ENCODE data around the gene MAN2A1. TPM values are rescaled to one million over a fixed set of nuclear protein-coding genes. Genes with fewer than 3 reads are reported as not detected.

MAN2A1 gene
- total RNA-seq, 1 experiment from 2014 or later, result 35.4 TPM

DNA sequence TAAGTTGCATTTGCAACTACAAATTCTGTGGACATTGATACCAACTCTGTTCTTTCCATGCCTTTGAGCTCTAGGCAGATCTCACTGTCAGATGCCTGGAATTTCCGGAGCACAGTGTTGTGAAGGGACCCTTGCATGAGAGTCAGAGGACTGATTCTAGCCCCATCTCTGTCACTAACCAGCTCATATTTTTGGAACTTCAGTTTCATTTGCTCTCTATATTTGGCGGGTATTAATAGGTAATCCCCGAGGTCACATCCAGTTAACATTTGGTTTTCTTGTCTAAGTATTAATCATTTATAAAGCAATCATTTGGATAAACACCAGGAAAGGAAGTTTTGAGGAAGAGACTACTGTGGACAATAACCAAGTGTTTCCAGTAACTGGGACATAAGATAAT lies 115.7 kb downstream of the MAN2A1 start:
- Histone ChIP-seq H3K9me3 (ENCODE audit: control insufficient read depth in 1 of 2, insufficient read depth in 1 of 2, low read depth in 1 of 2, low read length in 2 of 2) (no peaks in the 10 kb centered on the region), H2AFZ (ENCODE audit: low read depth, low read length, poor library complexity, severe bottlenecking) (no peak overlapping the region), H4K20me1 (ENCODE audit: insufficient read depth) (no peaks in the 10 kb centered on the region), H3K36me3 (ENCODE audit: control insufficient read depth in 1 of 2, insufficient read depth in 2 of 2, low read length in 2 of 2) (no peaks in the 10 kb centered on the region), H3K4me1 (ENCODE audit: control insufficient read depth in 1 of 2, insufficient read depth in 2 of 2, low read length in 2 of 2) (no peaks in the 10 kb centered on the region), H3K27ac (ENCODE audit: low read depth, low read length) (no peak overlapping the region), H3K9ac (ENCODE audit: low read length) (no peak overlapping the region), H3K9me2 (ENCODE audit: insufficient read depth) (no peaks in the 10 kb centered on the region), H3K79me2 (ENCODE audit: insufficient read depth, low read length) (no peaks in the 10 kb centered on the region), H3K27me3 (ENCODE audit: insufficient read depth, low read length) (no peaks in the 10 kb centered on the region), H3K4me2 (ENCODE audit: low read length) (no peak overlapping the region), H3K4me3 (replicated peaks in 1 of 2; ENCODE audit: low read depth in 1 of 2, low read length in 2 of 2) (no peak overlapping the region)
- ChIA-PET RAD21 (ENCODE audit: low non-redundant PET in 1 of 2, low total read pairs in 2 of 2, uncharacterized antibody in 2 of 2, unreplicated experiment in 2 of 2) (no interaction called here), POLR2A (no interaction called here), CTCF (no interaction called here)
- TF ChIP-seq CBX3 (IDR thresholded peaks at IDR 0.05; ENCODE audit: low read depth), result no peak
- TF ChIP-seq JUND (IDR thresholded peaks at IDR 0.05), result no peak
- TF ChIP-seq EZH2phosphoT487 (IDR thresholded peaks at IDR 0.05; ENCODE audit: borderline replicate concordance), result no peak
- TF ChIP-seq FOSL1 (IDR thresholded peaks at IDR 0.05; ENCODE audit: low read depth), result no peak
- TF ChIP-seq TCF7L2 (IDR thresholded peaks at IDR 0.05; ENCODE audit: borderline replicate concordance, extremely low read depth, insufficient read depth, insufficient read length), result no peak
- no peak for TF ChIP-seq ZNF274 (IDR thresholded peaks at IDR 0.05; ENCODE audit: low read depth, low read length)
- TF ChIP-seq SIN3A (IDR thresholded peaks at IDR 0.05; ENCODE audit: low read depth), result no peak
- TF ChIP-seq REST (IDR thresholded peaks at IDR 0.05; ENCODE audit: low read depth), result no peak
- TF ChIP-seq ZBTB33 (IDR thresholded peaks at IDR 0.05; ENCODE audit: extremely low read depth, insufficient replicate concordance, low read length), result no peak
- no peak for TF ChIP-seq ELF1 (IDR thresholded peaks at IDR 0.05; ENCODE audit: borderline replicate concordance, low read depth)
- no peak for TF ChIP-seq POLR2A (IDR thresholded peaks at IDR 0.05; ENCODE audit: borderline replicate concordance, extremely low read depth, insufficient read depth, insufficient read length)
- no peak for TF ChIP-seq CEBPB (IDR thresholded peaks at IDR 0.05; ENCODE audit: low read depth)
- TF ChIP-seq SP1 (IDR thresholded peaks at IDR 0.05; ENCODE audit: low read depth), result no peak
- no peak for TF ChIP-seq SRF (IDR thresholded peaks at IDR 0.05; ENCODE audit: low read depth)
- TF ChIP-seq POLR2AphosphoS5 (IDR thresholded peaks at IDR 0.05; ENCODE audit: low read depth, low read length), result no peak
- intact Hi-C loops (cut with micrococcal nuclease), result no loop called here
- no TSS peak for BruUV-seq (replicated peaks)
- no peak for ATAC-seq
- DNase-seq (ENCODE audit: low read depth, low spot score), result no peak

Measured in HCT116 (cell line).